HCT116 (cell line): ENCODE data around the gene IFNLR1. TPM values are rescaled to one million over a fixed set of nuclear protein-coding genes. Genes with fewer than 3 reads are reported as not detected.

Experiments used
- ATAC-seq: fragments of 200-7000 bp; cut with Tn5 transposase; 2 replicates; pipeline ENCODE4 v1.9.1; 2020; ENCODE audit warnings: mild to moderate bottlenecking, moderate library complexity
- BruUV-seq: library from RNA; stranded (reverse); fragments of 400-500 nt; replicated peaks from 2 replicates; lab custom pipeline; 2021; lab: Mats Ljungman, UMichigan
- CTCF ChIA-PET: fragments of 300-600 bp; sonication (Branson Sonifier 250); formaldehyde crosslinking; loops from one replicate; lab custom pipeline; 2021; ENCODE audit warnings: antibody characterized with exemption; lab: Charles Lee
- POLR2A ChIA-PET: fragments of 300-600, 350-600 bp; sonication (Branson Sonifier 250); formaldehyde crosslinking; loops from one replicate; lab custom pipeline; 2021; ENCODE audit warnings: antibody characterized with exemption; lab: Charles Lee
- RAD21 ChIA-PET, 2 experiments: fragments of 300-600 bp; sonication (Branson Sonifier 250); formaldehyde crosslinking; loops; one replicate each; lab custom pipeline; 2023; ENCODE audit warnings: low total read pairs in 2 of 2; ENCODE audit not compliant: uncharacterized antibody in 2 of 2, unreplicated experiment in 2 of 2, low non-redundant PET in 1 of 2; lab: Charles Lee
- DNase-seq: peaks from one replicate; pipeline ENCODE4 v3.0.0-alpha.2; 2010; ENCODE audit warnings: low read depth, low spot score
- H2AFZ ChIP-seq: fragments of 200-600 bp; shearing (Covaris generic), sonication (generic); 2 replicates; pipeline ENCODE4 v1.6.1; 2017; ENCODE audit warnings: low read depth, mixed run types, mixed read lengths, antibody characterized with exemption, low read length; ENCODE audit not compliant: poor library complexity, severe bottlenecking
- H3K27ac ChIP-seq: 2 replicates; pipeline ENCODE4 v1.5.1; 2012; ENCODE audit warnings: low read depth, low read length
- H3K27me3 ChIP-seq: fragments of 200-600 bp; sonication (generic); 2 replicates; pipeline ENCODE4 v1.6.1; 2016; ENCODE audit warnings: mixed run types, low read length, mixed read lengths; ENCODE audit not compliant: insufficient read depth
- H3K36me3 ChIP-seq, 2 experiments: fragments of 200-500 bp in 1 of 2; fragments of 200-600 bp in 1 of 2; sonication (Bioruptor generic) in 1 of 2; sonication (generic) in 1 of 2; 2 replicates each; pipeline versions ENCODE4 v1.5.1 to v1.6.1; 2014 to 2016; ENCODE audit warnings: low read length in 2 of 2, inconsistent platforms in 1 of 2, mixed read lengths in 1 of 2, mixed run types in 1 of 2; ENCODE audit not compliant: insufficient read depth in 2 of 2, control insufficient read depth in 1 of 2
- H3K4me1 ChIP-seq, 2 experiments: fragments of 200-600 bp in 1 of 2; sonication (generic) in 1 of 2; 2 replicates each; pipeline versions ENCODE4 v1.5.1 to v1.6.1; 2012 to 2017; ENCODE audit warnings: low read length in 2 of 2, inconsistent platforms in 1 of 2, mild to moderate bottlenecking in 1 of 2, mixed read lengths in 1 of 2, mixed run types in 1 of 2, moderate library complexity in 1 of 2; ENCODE audit not compliant: insufficient read depth in 2 of 2, control insufficient read depth in 1 of 2
- H3K4me2 ChIP-seq: fragments of 200-600 bp; sonication (generic); 2 replicates; pipeline ENCODE4 v1.6.1; 2017; ENCODE audit warnings: mixed run types, low read length, mixed read lengths
- H3K4me3 ChIP-seq, 2 experiments: fragments of 200-600 bp in 1 of 2; sonication (generic) in 1 of 2; replicated peaks in 1 of 2; 2 replicates each; pipeline ENCODE4 v1.5.1; 2011 to 2016; ENCODE audit warnings: low read length in 2 of 2, control low read depth in 1 of 2, low read depth in 1 of 2, mild to moderate bottlenecking in 1 of 2, mixed read lengths in 1 of 2, mixed run types in 1 of 2
- H3K79me2 ChIP-seq: fragments of 200-600 bp; sonication (generic); 2 replicates; pipeline ENCODE4 v1.6.1; 2017; ENCODE audit warnings: mild to moderate bottlenecking, mixed run types, low read length, moderate library complexity, mixed read lengths; ENCODE audit not compliant: insufficient read depth
- H3K9ac ChIP-seq: fragments of 200-600 bp; sonication (generic); 2 replicates; pipeline ENCODE4 v1.6.1; 2016; ENCODE audit warnings: low read length, mixed read lengths
- H3K9me2 ChIP-seq: fragments of 200-600 bp; sonication (generic), shearing (Covaris generic); 2 replicates; pipeline ENCODE4 v1.6.1; 2017; ENCODE audit warnings: mixed run types, mild to moderate bottlenecking, moderate library complexity; ENCODE audit not compliant: insufficient read depth
- H3K9me3 ChIP-seq, 2 experiments: fragments of 200-500 bp in 1 of 2; fragments of 200-600 bp in 1 of 2; sonication (Bioruptor generic) in 1 of 2; sonication (generic) in 1 of 2; 2 replicates each; pipeline ENCODE4 v1.6.1; 2014 to 2017; ENCODE audit warnings: low read length in 2 of 2, mixed read lengths in 2 of 2, inconsistent platforms in 1 of 2, low read depth in 1 of 2, mild to moderate bottlenecking in 1 of 2, mixed run types in 1 of 2, moderate library complexity in 1 of 2; ENCODE audit not compliant: control insufficient read depth in 1 of 2, insufficient read depth in 1 of 2
- H4K20me1 ChIP-seq: fragments of 200-600 bp; sonication (generic), shearing (Covaris generic); 2 replicates; pipeline ENCODE4 v1.6.1; 2017; ENCODE audit warnings: mixed run types, mild to moderate bottlenecking, moderate library complexity; ENCODE audit not compliant: insufficient read depth
- ATF3 ChIP-seq: IDR thresholded peaks from 2 replicates; pipeline ENCODE4 v1.6.1; 2012
- CBX3 ChIP-seq: IDR thresholded peaks from 2 replicates; pipeline ENCODE4 v1.6.1; 2012; ENCODE audit warnings: low read depth
- CTCF ChIP-seq, 3 experiments: fragments of 200-600 bp in 1 of 3; sonication (generic) in 1 of 3; IDR thresholded peaks in 2 of 3; conservative IDR thresholded peaks in 1 of 3; 2 replicates each; pipeline ENCODE4 v1.5.1; 2012 to 2017; ENCODE audit warnings: low read depth in 2 of 3, low read length in 2 of 3, antibody characterized with exemption in 1 of 3, borderline replicate concordance in 1 of 3, control low read depth in 1 of 3, mild to moderate bottlenecking in 1 of 3, mixed read lengths in 1 of 3, mixed run types in 1 of 3, moderate library complexity in 1 of 3; ENCODE audit not compliant: insufficient read depth in 1 of 3
- EGR1 ChIP-seq: IDR thresholded peaks from 2 replicates; pipeline ENCODE4 v1.6.1; 2012; ENCODE audit warnings: low read depth
- ELF1 ChIP-seq: IDR thresholded peaks from 2 replicates; pipeline ENCODE4 v1.6.1; 2012; ENCODE audit warnings: low read depth, borderline replicate concordance
- POLR2A ChIP-seq: IDR thresholded peaks from 2 replicates; pipeline ENCODE4 v1.7.0; 2011; ENCODE audit warnings: borderline replicate concordance; ENCODE audit not compliant: insufficient read depth, insufficient read length; ENCODE audit errors: extremely low read depth
- REST ChIP-seq: IDR thresholded peaks from 2 replicates; pipeline ENCODE4 v1.6.1; 2012; ENCODE audit warnings: low read depth
- ZBTB33 ChIP-seq: IDR thresholded peaks from 2 replicates; pipeline ENCODE4 v1.6.1; 2011; ENCODE audit warnings: mild to moderate bottlenecking, low read length, moderate library complexity; ENCODE audit not compliant: insufficient replicate concordance; ENCODE audit errors: extremely low read depth
- ZFX ChIP-seq: fragments of 450-650 bp; IDR thresholded peaks from 2 replicates; pipeline ENCODE4 v1.6.1; 2017
- intact Hi-C: fragments of 100-400 bp; cut with micrococcal nuclease; formaldehyde crosslinking; loops from 2 replicates; pipeline ENCODE4 v1.10.0; 2022
- total RNA-seq: library from RNA; stranded (reverse); gene quantifications from one replicate; pipeline ENCODE4 v1.2.1, GENCODE V29; 2021; ENCODE audit not compliant: unreplicated experiment

Gene IFNLR1
- total RNA-seq, 1 experiment from 2014 or later: 7.6 TPM

- TF ChIP-seq REST: no peak
- TF ChIP-seq ELF1: no peak
- TF ChIP-seq EGR1: no peak
- TF ChIP-seq ZFX: no peak
- TF ChIP-seq CTCF (IDR thresholded peaks at IDR 0.05 in 2 of 3, conservative IDR thresholded peaks at IDR 0.05 in 1 of 3; ENCODE audit: borderline replicate concordance in 1 of 3, insufficient read depth in 1 of 3, low read depth in 2 of 3, low read length in 2 of 3): no peak
- TF ChIP-seq ATF3: no peak
These were observed 6.4 kb downstream of the IFNLR1 start (continued) for GRCh38 chr1:24180676-24181075.

- intact Hi-C loops: no loop called here
- no TSS peak for BruUV-seq
- CTCF ChIA-PET: interaction anchor here (1.0 kb wide), 1 partner anchor 11 kb away, joined by 4 read pairs; no protein-coding TSS in a partner anchor
These were observed 7.7 kb downstream of the IFNLR1 start for GRCh38 chr1:24179251-24179840.

More at GRCh38 chr1:24179251-24179840, 7.7 kb downstream of the IFNLR1 start:
- H2AFZ ChIP-seq: no peak overlapping the region
- no peaks in the 10 kb centered on the region for H3K9me3 ChIP-seq
- H3K27ac ChIP-seq: no peak overlapping the region
- H3K9me2 ChIP-seq: no peaks in the 10 kb centered on the region
- no peaks in the 10 kb centered on the region for H4K20me1 ChIP-seq
- H3K36me3 ChIP-seq: no peaks in the 10 kb centered on the region
- 0 out of 2 replicates have a peak, but pooled peaks cover 9% of the 10 kb centered on the region for H3K79me2 ChIP-seq
- H3K4me1 ChIP-seq: peaks cover 10 to 18% of the 10 kb centered on the region in 2 experiments
- RAD21 ChIA-PET: no interaction called here
- TF ChIP-seq ZBTB33 (no peak), POLR2A (no peak), CBX3 (no peak)
- TF ChIP-seq, all 23 proteins: peak for 0
- no peak for DNase-seq
- Histone ChIP-seq H3K4me2 (no peak overlapping the region), H3K27me3 (no peaks in the 10 kb centered on the region), H3K9ac (no peak overlapping the region), H3K4me3 (no peak overlapping the region)
- ATAC-seq: no peak
- POLR2A ChIA-PET: interaction anchor here (0.7 kb wide), 1 partner anchor 27 kb away, joined by 3 read pairs; no protein-coding TSS in a partner anchor
